Measurements from ENCODE around the gene ZPLD1.

ZPLD1 gene

GRCh38 chr3:102470066-102470465 lies 35.3 kb downstream of the ZPLD1 start:
- no peak for DNase-seq

- DNase-seq, result no peak
Measured at GRCh38 chr3:102471001-102471400, 36.2 kb downstream of the ZPLD1 start.

- no peak for DNase-seq
Measured at GRCh38 chr3:102471491-102471890, 36.7 kb downstream of the ZPLD1 start.

- no peak for DNase-seq
Measured at GRCh38 chr3:102473648-102474047, 38.8 kb downstream of the ZPLD1 start.

GRCh38 chr3:102474207-102474606 lies 39.4 kb downstream of the ZPLD1 start:
- no peak for DNase-seq

- no peak for DNase-seq
Measured at GRCh38 chr3:102476198-102476597, 41.4 kb downstream of the ZPLD1 start.

- no peak for DNase-seq
Measured at GRCh38 chr3:102478160-102478559, 43.3 kb downstream of the ZPLD1 start.

- no peak for DNase-seq
Measured at GRCh38 chr3:102480139-102480538, 45.3 kb downstream of the ZPLD1 start.

GRCh38 chr3:102481050-102481449 lies 46.2 kb downstream of the ZPLD1 start:
- DNase-seq, result no peak

GRCh38 chr3:102483556-102483955 lies 48.7 kb downstream of the ZPLD1 start:
- DNase-seq, result no peak

GRCh38 chr3:102484363-102484762 lies 49.5 kb downstream of the ZPLD1 start:
- no peak for DNase-seq

GRCh38 chr3:102485701-102486100 lies 50.9 kb downstream of the ZPLD1 start:
- no peak for DNase-seq

GRCh38 chr3:102488331-102488730 lies 53.5 kb downstream of the ZPLD1 start:
- no peak for DNase-seq

GRCh38 chr3:102492300-102492699 lies 57.5 kb downstream of the ZPLD1 start:
- no peak for DNase-seq

GRCh38 chr3:102497571-102497970 lies 62.8 kb downstream of the ZPLD1 start:
- DNase-seq, result no peak

GRCh38 chr3:102505542-102505941 lies 70.7 kb downstream of the ZPLD1 start:
- no peak for DNase-seq

- no peak for DNase-seq
Measured at GRCh38 chr3:102510663-102511062, 75.8 kb downstream of the ZPLD1 start.

- no peak for DNase-seq
Measured at GRCh38 chr3:102511168-102511567, 76.4 kb downstream of the ZPLD1 start.

- no peak for DNase-seq
Measured at GRCh38 chr3:102511639-102512038, 76.8 kb downstream of the ZPLD1 start.

GRCh38 chr3:102512734-102513504 lies 78.1 kb downstream of the ZPLD1 start:
- DNase-seq, result no peak

- no peak for DNase-seq
Measured at GRCh38 chr3:102514241-102514640, 79.4 kb downstream of the ZPLD1 start.

- DNase-seq, result no peak
Measured at GRCh38 chr3:102521246-102521645, 86.4 kb downstream of the ZPLD1 start.

GRCh38 chr3:102525624-102526023 lies 90.8 kb downstream of the ZPLD1 start:
- DNase-seq, result no peak

GRCh38 chr3:102526865-102527264 lies 92.0 kb downstream of the ZPLD1 start:
- DNase-seq, result no peak

GRCh38 chr3:102528727-102529126 lies 93.9 kb downstream of the ZPLD1 start:
- no peak for DNase-seq

Data from DMS153 (cell line).